Measurements from ENCODE around the gene ALDH4A1.

ALDH4A1 gene, protein sequence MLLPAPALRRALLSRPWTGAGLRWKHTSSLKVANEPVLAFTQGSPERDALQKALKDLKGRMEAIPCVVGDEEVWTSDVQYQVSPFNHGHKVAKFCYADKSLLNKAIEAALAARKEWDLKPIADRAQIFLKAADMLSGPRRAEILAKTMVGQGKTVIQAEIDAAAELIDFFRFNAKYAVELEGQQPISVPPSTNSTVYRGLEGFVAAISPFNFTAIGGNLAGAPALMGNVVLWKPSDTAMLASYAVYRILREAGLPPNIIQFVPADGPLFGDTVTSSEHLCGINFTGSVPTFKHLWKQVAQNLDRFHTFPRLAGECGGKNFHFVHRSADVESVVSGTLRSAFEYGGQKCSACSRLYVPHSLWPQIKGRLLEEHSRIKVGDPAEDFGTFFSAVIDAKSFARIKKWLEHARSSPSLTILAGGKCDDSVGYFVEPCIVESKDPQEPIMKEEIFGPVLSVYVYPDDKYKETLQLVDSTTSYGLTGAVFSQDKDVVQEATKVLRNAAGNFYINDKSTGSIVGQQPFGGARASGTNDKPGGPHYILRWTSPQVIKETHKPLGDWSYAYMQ

DNA sequence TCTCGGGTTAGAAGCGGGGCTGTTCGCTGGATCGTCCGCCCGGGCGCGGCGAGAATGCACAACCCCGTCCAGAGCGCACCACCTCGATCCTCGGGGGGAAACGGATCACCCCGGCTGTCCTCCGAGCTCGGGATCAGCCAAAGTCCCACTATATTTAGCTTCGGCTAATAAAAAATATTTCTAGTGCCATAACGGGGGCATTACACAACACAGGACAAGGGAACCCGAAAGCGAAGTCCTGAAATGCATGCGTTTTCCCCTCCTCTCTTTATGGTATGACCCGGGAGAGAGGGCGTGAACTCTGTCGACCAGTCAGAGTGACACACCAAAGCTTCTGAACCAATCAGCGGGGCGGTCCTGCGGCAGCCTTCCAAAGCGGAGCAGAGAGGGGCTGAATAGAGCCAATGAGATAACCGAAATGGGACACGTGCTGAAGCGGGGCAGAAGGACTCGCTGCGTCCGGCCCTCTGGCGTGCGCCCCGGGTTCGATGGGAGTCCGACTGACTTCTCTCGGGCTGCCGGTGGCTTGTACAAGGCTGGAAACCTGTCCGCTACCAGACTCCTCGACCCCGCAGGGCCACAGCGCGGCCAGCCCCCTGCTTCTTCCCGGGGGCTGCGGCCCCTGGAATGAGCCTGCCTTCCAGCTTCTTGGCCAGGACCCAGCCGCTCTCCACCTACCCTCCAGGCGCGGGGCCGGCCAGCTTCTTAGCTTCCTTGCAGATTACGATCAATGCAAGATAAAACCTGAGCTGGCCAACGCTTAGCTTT is at the start of gene ALDH4A1:
Gene ALDH4A1 (minus strand): TSS at position 33 of the 768 bp plus-strand sequence. CDS start 32 bp downstream, at position 1.
- peak; percentile 95 for DNase-seq

DNA sequence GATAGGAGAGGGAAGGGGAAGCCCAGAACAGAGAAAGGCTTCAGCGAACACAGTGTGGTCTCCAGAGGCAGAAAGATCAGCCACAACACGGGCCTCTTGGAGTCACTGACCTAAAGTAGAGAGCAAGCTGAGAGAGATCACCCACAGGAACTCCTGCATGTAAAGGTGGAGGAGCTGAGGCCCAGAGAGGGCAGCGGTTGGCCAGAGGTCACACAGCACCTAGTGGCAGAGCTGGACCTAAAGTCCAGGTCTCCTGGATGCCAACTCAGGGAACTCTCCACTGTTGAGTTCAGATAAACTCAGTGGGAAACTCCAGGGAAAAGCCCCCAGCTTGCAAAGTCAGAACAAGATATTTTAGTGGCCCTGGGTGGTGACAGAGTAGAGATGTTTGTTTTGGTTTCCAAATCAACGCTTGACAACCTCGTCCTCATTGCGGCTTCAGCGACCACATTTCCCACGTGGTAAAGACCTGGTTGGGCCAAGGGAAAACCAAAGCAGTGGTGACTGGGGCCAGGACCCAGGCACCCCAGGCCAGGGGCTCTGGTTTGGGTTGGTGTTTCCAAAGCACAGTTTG is 49.5 kb upstream of the ALDH4A1 start:
- peak; percentile 89 for DNase-seq

DNA sequence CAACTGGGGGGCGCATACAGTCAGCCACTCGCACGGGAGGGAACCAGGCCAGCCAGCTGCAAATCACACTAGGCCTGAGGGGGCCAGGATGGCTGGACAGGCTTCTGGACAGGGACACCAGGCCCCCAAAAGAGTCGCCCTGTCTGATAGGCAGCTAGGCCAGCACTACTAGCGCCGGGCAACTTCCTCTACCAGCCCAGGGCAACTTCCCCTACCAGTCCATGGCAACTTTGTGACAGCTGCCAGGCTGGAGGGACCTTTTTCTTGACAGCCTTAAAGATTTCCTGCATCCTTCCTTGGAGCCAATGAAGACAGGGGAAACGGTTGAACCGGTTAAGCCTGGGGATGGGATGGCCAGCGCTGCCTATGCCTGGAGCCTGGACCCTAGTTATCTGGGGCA is 49.1 kb upstream of the ALDH4A1 start:
- DNase-seq: no peak

- peak; percentile 43 for DNase-seq
These were observed 48.2 kb upstream of the ALDH4A1 start for GRCh38 chr1:18950401-18951026.

- DNase-seq: peak; percentile 45
These were observed 47.5 kb upstream of the ALDH4A1 start for GRCh38 chr1:18949686-18950400.

- no peak for DNase-seq
These were observed 46.7 kb upstream of the ALDH4A1 start for GRCh38 chr1:18948913-18949685.

DNA sequence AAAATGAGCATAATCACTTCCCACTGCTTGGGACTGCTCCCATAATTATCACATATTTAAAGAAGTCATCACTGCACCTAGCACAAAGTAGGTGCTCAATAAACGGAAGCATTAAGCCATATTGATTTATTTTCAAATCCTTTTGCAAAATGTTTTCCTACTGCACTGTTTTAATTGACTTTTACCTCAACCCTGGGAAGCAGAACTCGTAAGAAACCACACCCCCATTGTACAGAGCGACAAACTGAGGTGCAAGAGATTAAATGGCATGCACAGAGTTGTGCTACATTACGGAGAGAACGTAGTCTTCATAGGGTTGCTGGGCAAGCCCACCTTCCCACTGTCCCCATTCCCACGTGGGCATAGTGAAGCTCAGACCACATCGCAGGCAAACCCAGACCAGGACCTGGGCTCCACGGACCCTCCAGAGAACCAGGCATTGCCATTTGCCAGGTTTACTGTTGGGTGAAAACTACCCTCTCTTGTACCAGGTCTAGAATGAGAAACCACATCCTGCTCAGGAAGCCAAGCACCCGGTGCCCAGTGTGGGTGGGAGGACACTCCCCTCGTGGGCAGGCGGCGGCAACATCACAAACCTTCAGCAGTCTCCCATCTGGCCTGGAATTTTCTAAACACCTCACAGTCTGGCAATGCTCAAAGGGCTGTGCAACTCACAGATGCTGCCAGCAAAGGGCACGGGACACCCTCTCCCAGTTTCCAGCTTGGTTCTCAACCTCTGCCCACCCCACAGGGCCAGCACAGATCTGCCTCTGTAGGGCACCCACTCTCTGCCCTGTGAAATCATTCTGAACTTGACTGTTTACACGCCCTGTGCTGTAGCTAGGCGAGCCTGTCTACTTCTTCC is 45.9 kb upstream of the ALDH4A1 start:
- peak; percentile 66 for DNase-seq

DNA sequence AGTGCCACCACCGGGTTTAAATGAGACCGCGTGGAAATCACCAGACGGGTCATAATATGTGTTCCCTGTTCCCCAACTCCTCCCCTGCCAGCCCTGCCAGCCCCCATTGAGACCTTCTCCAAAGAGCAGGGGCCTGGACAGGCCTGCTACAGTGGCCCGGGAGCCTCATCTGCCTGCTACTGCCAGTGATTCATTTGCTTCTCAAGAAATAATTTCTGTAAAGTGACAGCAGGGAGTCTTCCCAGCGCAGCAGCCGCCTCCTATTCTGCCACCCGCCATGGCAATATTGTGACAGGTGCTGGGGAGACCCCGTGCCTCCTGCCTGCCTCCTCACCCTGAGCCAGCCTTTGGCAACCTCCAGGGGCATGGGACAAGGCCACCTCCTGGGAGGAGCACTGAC is 45.2 kb upstream of the ALDH4A1 start:
- DNase-seq: no peak

DNA sequence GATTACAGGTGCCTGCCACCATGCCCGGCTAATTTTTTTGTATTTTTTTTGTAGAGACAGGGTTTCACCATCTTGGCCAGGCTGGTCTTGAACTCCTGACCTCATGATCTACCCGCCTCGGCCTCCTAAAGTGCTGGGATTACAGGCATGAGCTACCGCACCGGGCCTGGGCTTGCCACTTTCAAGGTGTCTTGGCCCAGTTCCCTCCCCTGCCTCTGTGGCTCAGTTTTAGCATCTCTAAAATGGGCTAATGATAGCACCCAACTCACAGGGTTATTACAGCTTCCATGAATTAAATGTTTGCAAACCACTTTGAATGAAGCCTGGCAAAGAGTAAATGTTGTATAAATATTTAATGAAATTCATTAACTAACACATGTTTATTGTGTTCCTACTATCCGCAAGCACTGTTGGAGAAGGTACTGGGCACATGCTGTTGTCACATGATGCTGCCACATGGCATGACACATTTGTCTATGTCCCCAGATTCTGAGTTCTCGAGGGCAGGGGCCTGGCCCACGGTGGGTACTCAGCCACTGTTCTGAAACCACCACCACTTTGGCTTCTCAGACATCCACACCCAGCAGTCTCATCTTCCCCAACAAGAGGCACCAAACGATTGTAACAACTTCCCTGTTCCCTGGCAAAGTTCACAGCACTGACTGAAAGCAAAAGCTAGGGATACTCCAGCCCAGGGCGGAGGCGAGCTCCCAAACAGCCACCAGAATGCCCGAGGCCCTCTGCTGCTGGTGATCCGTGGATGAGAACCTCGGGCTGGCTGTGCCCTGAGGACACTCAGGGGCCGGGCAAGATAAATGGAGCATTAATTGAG is 44.4 kb upstream of the ALDH4A1 start:
- no peak for DNase-seq

DNA sequence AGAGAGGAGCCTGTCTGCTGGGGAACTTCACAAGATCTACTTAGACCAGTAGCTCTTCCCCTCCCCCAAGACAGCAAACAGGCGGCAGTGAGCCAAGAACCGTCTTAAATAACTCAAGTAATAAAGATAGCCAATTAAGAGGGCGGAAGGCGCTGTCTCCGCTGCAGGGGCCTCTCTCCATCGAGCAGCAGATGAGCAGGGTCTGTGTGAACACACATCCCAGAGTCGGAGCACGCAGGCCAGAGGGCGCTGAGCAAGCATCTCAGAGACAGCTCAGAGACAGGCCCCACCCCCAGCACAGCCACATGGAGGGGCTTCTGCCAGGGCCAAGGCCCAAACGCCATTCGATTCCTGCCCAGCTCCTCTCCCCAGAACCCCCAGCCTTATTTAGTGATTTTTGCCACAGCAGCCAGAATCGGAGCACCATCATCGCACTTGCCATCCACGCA is 43.1 kb upstream of the ALDH4A1 start:
- DNase-seq: no peak

DNA sequence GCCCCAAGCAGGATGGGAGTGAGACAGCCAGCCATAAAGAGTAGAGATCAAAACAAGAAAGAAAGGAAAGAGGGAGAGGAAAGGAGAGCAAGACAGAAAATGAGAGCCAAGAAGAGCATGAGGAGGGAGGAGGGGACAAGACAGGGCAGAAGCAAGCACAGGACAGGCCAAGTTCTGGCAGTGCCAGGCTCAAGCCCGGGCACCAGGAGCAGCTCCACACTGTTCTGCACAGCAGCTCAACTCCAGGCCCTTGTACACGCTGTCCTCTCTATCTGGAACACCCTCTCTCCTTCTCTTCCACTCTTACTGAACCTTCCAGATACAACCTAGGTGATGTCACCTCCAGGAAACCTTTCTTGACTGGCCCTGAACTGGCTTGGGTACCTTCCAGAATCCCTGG is 42.5 kb upstream of the ALDH4A1 start:
- no peak for DNase-seq

GRCh38 chr1:18943914-18944572 is 41.7 kb upstream of the ALDH4A1 start:
- no peak for DNase-seq

GRCh38 chr1:18943162-18943561 is 40.8 kb upstream of the ALDH4A1 start:
- DNase-seq: no peak

- no peak for DNase-seq
These were observed 40.0 kb upstream of the ALDH4A1 start for GRCh38 chr1:18942340-18942739.

DNA sequence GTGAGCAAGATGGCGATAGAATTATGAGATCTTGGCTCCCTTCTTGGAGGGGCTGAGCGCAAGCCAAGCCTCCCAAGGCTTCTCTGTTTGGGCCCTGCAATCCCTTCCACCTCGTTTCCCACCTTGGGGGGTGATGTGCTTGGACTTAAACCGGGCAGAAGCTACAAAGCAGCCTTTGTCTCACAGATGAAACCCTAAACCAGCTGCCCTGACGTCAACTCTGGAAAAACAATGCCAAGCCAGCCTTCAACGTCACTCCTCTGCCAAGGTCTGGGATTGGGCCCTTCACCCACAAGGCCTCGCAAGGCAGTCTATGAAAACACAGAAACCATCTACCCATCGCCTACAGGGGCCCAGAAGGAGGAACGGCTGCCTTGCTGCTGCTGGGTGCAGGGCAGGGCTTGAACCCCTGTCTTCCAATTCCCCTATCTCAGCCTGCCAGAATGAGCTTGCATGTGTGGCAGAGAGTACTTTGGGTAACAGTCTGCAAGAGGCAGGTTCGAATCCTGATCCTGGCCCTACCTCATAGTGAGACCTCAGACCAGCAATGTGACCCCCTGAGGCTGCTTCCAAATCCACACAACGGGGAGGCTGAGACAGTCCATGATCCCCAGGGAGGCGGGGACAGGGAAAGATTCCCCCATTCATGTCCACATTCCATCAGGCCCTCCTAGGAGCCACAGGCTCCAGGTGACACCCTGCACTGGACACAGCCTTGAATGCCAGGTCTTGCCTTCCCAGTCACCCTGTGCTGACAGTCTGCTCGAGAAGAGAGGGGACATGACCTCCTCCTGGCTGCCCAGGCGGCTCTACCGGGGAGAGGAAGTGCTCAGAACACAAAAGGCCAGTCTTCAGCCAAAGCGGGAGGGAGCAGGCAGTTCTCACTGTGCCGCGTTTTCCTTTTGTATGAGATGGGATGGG is 39.1 kb upstream of the ALDH4A1 start:
- DNase-seq: no peak

- DNase-seq: no peak
These were observed 38.1 kb upstream of the ALDH4A1 start for GRCh38 chr1:18940303-18941020.
